ENCODE results near the gene ERCC1. TPM values are rescaled to one million over a fixed set of nuclear protein-coding genes. Genes with fewer than 3 reads are reported as not detected.
A peak's percentile ranks its signal among the peaks of the same experiment; 100 is the strongest.

ERCC1 gene
- 125 and 138 TPM in 2 replicates for total RNA-seq (2014; rRNA removed; shearing (Covaris generic))
- 104 and 133 TPM in 2 replicates for polyA plus RNA-seq (2015; cell fraction: cytosol; rRNA removed)
- 81.9 and 96.6 TPM in 2 replicates for polyA plus RNA-seq (2015; cell fraction: nucleus; rRNA removed)

DNA sequence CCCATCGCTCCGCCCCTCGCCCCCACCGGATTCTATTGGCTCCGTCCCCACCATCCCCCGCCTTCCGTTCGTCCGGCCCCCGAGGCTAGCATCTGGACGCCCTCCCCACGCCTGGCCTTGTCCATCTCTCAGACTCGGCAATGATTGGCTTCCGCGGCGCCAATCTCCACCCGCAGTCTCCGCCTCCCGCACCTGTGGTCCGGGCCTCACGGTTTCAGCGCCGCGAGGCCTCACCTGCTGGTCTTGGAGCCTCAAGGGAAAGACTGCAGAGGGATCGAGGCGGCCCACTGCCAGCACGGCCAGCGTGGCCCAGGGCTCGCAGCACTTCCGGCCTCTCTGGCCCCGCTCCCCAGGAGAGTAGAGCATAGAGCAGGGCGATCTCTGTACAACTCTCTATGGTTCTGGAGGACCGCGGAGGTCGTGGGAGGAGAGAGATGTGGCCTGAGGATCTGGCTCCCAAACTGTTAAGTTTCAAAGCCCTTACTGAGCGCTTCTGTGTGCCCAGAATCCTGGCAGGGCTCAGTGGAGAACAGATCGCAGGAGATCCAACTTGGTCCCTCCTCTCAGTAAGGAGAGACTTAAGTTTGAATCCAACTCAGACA, at the start of gene ERCC1:
Gene ERCC1, minus strand, starts transcription at position 329 of the 602 bp plus-strand sequence. CDS start 543 bp downstream, outside the sequence.
- in situ Hi-C loops (cut with HindIII; ENCODE audit: low pct_unique_long_range_greater_than_20kb, low sequenced_read_pairs), result no loop called here
- peak; percentile 96 for DNase-seq (ENCODE audit: low read depth, low spot score)

- in situ Hi-C loops (cut with HindIII; ENCODE audit: low pct_unique_long_range_greater_than_20kb, low sequenced_read_pairs), result no loop called here
- no peak for DNase-seq (ENCODE audit: low read depth, low spot score)
These were observed 49.6 kb upstream of the ERCC1 start for GRCh38 chr19:45473367-45473681.

DNA sequence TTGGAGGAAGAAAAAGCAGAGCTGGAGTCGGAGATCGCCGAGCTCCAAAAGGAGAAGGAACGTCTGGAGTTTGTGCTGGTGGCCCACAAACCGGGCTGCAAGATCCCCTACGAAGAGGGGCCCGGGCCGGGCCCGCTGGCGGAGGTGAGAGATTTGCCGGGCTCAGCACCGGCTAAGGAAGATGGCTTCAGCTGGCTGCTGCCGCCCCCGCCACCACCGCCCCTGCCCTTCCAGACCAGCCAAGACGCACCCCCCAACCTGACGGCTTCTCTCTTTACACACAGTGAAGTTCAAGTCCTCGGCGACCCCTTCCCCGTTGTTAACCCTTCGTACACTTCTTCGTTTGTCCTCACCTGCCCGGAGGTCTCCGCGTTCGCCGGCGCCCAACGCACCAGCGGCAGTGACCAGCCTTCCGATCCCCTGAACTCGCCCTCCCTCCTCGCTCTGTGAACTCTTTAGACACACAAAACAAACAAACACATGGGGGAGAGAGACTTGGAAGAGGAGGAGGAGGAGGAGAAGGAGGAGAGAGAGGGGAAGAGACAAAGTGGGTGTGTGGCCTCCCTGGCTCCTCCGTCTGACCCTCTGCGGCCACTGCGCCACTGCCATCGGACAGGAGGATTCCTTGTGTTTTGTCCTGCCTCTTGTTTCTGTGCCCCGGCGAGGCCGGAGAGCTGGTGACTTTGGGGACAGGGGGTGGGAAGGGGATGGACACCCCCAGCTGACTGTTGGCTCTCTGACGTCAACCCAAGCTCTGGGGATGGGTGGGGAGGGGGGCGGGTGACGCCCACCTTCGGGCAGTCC, 49.0 kb upstream of the ERCC1 start:
- in situ Hi-C loops (cut with HindIII; ENCODE audit: low pct_unique_long_range_greater_than_20kb, low sequenced_read_pairs), result no loop called here

DNA sequence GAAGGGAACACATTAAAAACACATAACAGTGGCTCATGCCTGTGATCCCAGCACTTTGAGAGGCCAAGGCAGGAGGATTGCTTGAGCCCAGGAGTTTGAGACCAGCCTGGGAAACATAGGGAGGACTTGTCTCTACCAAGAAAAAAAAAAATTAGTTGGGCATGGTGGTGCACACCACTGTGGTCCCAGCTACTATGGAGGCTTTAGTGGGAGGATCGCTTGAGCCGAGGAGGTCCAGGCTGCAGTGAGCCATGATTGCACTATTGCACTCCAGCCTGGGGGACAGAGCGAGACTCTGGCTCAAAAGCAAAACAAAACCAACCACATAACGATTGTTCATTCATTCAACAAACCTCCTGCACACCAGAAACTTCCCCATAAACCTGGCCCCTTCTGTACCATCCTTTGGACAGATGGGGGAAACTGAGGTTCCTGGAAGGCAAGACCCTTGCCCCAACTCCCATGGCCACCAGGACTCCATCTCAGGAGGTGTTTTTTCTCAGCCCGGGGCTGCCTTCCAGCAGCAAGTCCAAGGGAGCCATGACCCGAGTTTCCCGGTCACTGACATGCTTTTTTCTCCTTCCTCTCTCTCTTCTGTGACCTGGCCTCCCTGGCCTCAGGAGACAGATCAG, 48.3 kb upstream of the ERCC1 start:
- no peak for DNase-seq (ENCODE audit: low read depth, low spot score)
- in situ Hi-C loops (cut with HindIII; ENCODE audit: low pct_unique_long_range_greater_than_20kb, low sequenced_read_pairs), result no loop called here

More for the DNA sequence above, 49.0 kb upstream of the ERCC1 start:
- no peak for DNase-seq (ENCODE audit: low read depth, low spot score)

GRCh38 chr19:45471111-45471930, 47.6 kb upstream of the ERCC1 start:
- DNase-seq (ENCODE audit: low read depth, low spot score), result no peak
- in situ Hi-C loops (cut with HindIII; ENCODE audit: low pct_unique_long_range_greater_than_20kb, low sequenced_read_pairs), result no loop called here

- in situ Hi-C loops (cut with HindIII; ENCODE audit: low pct_unique_long_range_greater_than_20kb, low sequenced_read_pairs), result no loop called here
- DNase-seq (ENCODE audit: low read depth, low spot score), result no peak
These were observed 47.0 kb upstream of the ERCC1 start for GRCh38 chr19:45470762-45471081.

GRCh38 chr19:45469945-45470761, 46.4 kb upstream of the ERCC1 start:
- no peak for DNase-seq (ENCODE audit: low read depth, low spot score)
- in situ Hi-C loops (cut with HindIII; ENCODE audit: low pct_unique_long_range_greater_than_20kb, low sequenced_read_pairs), result no loop called here

GRCh38 chr19:45469132-45469944, 45.6 kb upstream of the ERCC1 start:
- in situ Hi-C loops (cut with HindIII; ENCODE audit: low pct_unique_long_range_greater_than_20kb, low sequenced_read_pairs), result no loop called here

GRCh38 chr19:45468803-45469131, 45.0 kb upstream of the ERCC1 start:
- DNase-seq (ENCODE audit: low read depth, low spot score), result no peak
- in situ Hi-C loops (cut with HindIII; ENCODE audit: low pct_unique_long_range_greater_than_20kb, low sequenced_read_pairs), result no loop called here

More at GRCh38 chr19:45469132-45469944, 45.6 kb upstream of the ERCC1 start:
- DNase-seq (ENCODE audit: low read depth, low spot score), result peak; percentile 93

DNA sequence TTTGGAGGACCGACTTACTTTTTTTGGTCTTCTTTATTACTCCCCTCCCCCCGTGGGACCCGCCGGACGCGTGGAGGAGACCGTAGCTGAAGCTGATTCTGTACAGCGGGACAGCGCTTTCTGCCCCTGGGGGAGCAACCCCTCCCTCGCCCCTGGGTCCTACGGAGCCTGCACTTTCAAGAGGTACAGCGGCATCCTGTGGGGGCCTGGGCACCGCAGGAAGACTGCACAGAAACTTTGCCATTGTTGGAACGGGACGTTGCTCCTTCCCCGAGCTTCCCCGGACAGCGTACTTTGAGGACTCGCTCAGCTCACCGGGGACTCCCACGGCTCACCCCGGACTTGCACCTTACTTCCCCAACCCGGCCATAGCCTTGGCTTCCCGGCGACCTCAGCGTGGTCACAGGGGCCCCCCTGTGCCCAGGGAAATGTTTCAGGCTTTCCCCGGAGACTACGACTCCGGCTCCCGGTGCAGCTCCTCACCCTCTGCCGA, 44.5 kb upstream of the ERCC1 start:
- DNase-seq (ENCODE audit: low read depth, low spot score), result no peak
- in situ Hi-C loops (cut with HindIII; ENCODE audit: low pct_unique_long_range_greater_than_20kb, low sequenced_read_pairs), result no loop called here

- DNase-seq (ENCODE audit: low read depth, low spot score), result peak; percentile 94
- in situ Hi-C loops (cut with HindIII; ENCODE audit: low pct_unique_long_range_greater_than_20kb, low sequenced_read_pairs), result no loop called here
These were observed 43.9 kb upstream of the ERCC1 start, which contains the start of gene FOSB for GRCh38 chr19:45467456-45468158. FOSB (plus strand) TSS chr19:45467996; CDS start chr19:45468587, 591 bp downstream.

DNA sequence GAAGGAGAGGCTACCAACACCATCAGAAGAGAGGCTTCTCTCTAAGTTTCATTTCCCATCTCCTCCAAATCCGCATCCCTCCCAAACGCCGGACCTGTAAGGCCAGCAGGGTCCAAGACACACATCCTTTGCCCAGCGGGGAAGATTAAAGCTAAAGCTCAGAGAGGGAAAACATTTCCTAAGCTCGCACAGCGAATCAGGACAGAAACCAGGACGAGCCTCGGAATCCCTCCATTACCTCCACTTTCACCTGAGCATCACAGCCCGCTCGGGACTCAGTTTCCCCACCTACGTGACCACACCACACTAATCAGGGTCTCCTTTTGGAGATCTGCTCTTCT, 43.4 kb upstream of the ERCC1 start:
- DNase-seq (ENCODE audit: low read depth, low spot score), result peak; percentile 3

DNA sequence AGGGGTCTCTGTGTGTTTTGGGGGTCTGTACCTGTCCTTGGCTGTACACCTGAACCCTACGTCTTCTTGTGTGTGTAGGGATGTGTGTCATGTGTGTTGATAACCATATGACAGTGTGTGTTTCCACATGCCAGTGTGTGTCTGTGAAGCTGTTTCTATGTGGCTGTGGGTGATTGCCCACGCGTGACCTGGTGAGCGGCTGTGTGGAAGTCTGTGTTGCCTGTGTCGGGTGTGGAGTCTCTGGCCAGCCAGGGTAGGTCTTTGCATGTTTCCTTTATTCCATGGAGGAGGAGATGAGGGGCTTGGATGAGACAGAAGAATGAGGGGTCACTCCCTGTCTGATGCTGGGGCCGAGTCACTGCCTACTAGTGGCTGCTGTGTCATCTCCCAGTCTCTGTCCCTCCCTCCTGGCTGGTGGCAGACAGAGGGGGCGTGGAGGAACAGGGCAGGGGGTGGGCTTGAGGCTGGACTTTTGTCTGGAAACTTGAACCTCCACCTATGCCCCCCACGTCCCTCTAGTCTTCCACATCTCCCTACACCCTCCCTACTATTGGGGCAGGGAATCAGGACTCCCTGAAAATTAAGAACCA, 41.2 kb upstream of the ERCC1 start:
- DNase-seq (ENCODE audit: low read depth, low spot score), result no peak
- in situ Hi-C loops (cut with HindIII; ENCODE audit: low pct_unique_long_range_greater_than_20kb, low sequenced_read_pairs), result no loop called here

More for the DNA sequence above, 43.4 kb upstream of the ERCC1 start:
- in situ Hi-C loops (cut with HindIII; ENCODE audit: low pct_unique_long_range_greater_than_20kb, low sequenced_read_pairs), result no loop called here

- no peak for DNase-seq (ENCODE audit: low read depth, low spot score)
- in situ Hi-C loops (cut with HindIII; ENCODE audit: low pct_unique_long_range_greater_than_20kb, low sequenced_read_pairs), result no loop called here
These were observed 40.6 kb upstream of the ERCC1 start for GRCh38 chr19:45464274-45464673.

- DNase-seq (ENCODE audit: low read depth, low spot score), result no peak
- in situ Hi-C loops (cut with HindIII; ENCODE audit: low pct_unique_long_range_greater_than_20kb, low sequenced_read_pairs), result no loop called here
These were observed 39.5 kb upstream of the ERCC1 start for GRCh38 chr19:45463241-45463640.

Data from SK-MEL-5 (cell line).